Colon (tissue), 2 donors: ENCODE data around the gene ROBO2.

Experiments
- FAIRE-seq: peaks from 2 replicates; lab custom pipeline; 2012; peaks lifted over from hg19 to GRCh38; lab: Jason Lieb, UNC
- donor health status: control.
- donor health status: control.

The ROBO2 gene

GRCh38 chr3:77122652-77123051, 82.8 kb downstream of the ROBO2 start:
- no peak for FAIRE-seq

GRCh38 chr3:77125966-77126365, 86.1 kb downstream of the ROBO2 start:
- no peak for FAIRE-seq

- no peak for FAIRE-seq
Observed at GRCh38 chr3:77134769-77135168, 94.9 kb downstream of the ROBO2 start.

GRCh38 chr3:77137559-77137958, 97.7 kb downstream of the ROBO2 start:
- FAIRE-seq = no peak

- no peak for FAIRE-seq
Observed at GRCh38 chr3:77139624-77140023, 99.7 kb downstream of the ROBO2 start.

- no peak for FAIRE-seq
Observed at GRCh38 chr3:77141423-77141822, 101.5 kb downstream of the ROBO2 start.

GRCh38 chr3:77142578-77142977, 102.7 kb downstream of the ROBO2 start:
- no peak for FAIRE-seq

GRCh38 chr3:77146004-77146403, 106.1 kb downstream of the ROBO2 start:
- no peak for FAIRE-seq

GRCh38 chr3:77147836-77148578, 108.1 kb downstream of the ROBO2 start:
- FAIRE-seq = no peak

GRCh38 chr3:77149382-77149781, 109.5 kb downstream of the ROBO2 start:
- no peak for FAIRE-seq

GRCh38 chr3:77150028-77150427, 110.1 kb downstream of the ROBO2 start:
- no peak for FAIRE-seq

GRCh38 chr3:77150759-77151158, 110.9 kb downstream of the ROBO2 start:
- no peak for FAIRE-seq

- FAIRE-seq = no peak
Observed at GRCh38 chr3:77158730-77159581, 119.1 kb downstream of the ROBO2 start.

GRCh38 chr3:77160931-77161497, 121.1 kb downstream of the ROBO2 start:
- no peak for FAIRE-seq

- no peak for FAIRE-seq
Observed at GRCh38 chr3:77169823-77170222, 129.9 kb downstream of the ROBO2 start.

GRCh38 chr3:77171026-77171425, 131.1 kb downstream of the ROBO2 start:
- FAIRE-seq = no peak

- no peak for FAIRE-seq
Observed at GRCh38 chr3:77179762-77180161, 139.9 kb downstream of the ROBO2 start.

GRCh38 chr3:77182341-77182740, 142.4 kb downstream of the ROBO2 start:
- FAIRE-seq = no peak

- no peak for FAIRE-seq
Observed at GRCh38 chr3:77186319-77186718, 146.4 kb downstream of the ROBO2 start.

GRCh38 chr3:77186728-77187127, 146.8 kb downstream of the ROBO2 start:
- FAIRE-seq = no peak

GRCh38 chr3:77188210-77188609, 148.3 kb downstream of the ROBO2 start:
- FAIRE-seq = no peak

GRCh38 chr3:77189258-77189657, 149.4 kb downstream of the ROBO2 start:
- no peak for FAIRE-seq

GRCh38 chr3:77189684-77190083, 149.8 kb downstream of the ROBO2 start:
- no peak for FAIRE-seq
